NCI-H187 treated with DMSO at 0.1 percent for 48 hours (cell line): ENCODE results near the gene SRI.
"Not testable (repeated sequence)": the region's sequence is repeated elsewhere in the genome, so short reads cannot be mapped to it uniquely, and the experiment has no call there.

Source experiments
- DNase-seq: peaks from one replicate; lab custom pipeline; 2025; lab: John Stamatoyannopoulos, UW

The SRI gene

DNA sequence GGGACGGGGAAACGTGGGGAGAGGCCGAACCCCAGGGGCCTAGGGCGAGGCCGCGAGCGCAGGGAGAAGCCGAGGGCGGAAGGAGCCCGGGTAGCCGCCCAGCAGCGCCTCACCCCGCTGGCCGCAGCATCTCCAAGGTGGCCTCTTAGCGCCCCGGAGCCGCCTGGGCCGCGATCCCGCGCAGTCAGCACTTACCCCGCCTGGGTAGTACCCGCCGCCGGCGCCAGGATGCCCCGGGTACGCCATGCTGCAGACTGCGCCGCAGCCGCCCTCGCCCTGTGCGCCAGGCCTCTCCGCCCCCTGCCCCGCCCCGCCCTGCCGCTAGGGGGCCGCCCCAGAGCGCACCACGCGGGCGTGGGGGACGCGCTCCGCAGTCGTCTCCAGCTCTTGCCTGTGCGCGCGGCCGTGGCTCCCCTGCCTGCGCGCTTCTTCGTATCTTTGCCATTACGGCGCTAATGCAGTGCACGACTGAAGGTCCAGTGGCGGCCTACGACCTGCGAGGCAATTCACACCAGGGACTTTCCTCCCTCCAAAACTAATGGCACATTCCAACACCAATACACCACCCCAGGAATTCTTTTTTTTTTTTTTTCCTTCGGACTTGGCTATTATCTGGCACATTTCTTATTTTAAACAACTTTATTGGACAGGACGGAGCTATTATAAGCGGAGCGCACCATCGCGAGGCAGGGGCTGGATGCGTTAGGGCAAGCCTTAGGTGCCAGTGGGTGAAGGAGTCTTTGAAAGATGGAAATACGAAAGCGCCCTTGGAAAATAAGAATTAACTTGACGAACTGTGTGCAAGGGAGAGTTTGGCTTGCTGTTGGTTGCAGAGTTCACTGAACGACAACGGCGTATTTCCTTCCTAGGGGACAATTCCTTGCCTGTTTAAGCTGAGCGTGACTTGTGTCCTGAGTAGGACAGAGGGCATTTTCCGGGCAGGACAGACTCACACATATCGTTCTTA lies at the start of gene SRI:
Gene SRI (minus strand): TSS at position 258 of the 967 bp plus-strand sequence. CDS start 12 bp downstream, at position 246.
- no peak for DNase-seq

DNA sequence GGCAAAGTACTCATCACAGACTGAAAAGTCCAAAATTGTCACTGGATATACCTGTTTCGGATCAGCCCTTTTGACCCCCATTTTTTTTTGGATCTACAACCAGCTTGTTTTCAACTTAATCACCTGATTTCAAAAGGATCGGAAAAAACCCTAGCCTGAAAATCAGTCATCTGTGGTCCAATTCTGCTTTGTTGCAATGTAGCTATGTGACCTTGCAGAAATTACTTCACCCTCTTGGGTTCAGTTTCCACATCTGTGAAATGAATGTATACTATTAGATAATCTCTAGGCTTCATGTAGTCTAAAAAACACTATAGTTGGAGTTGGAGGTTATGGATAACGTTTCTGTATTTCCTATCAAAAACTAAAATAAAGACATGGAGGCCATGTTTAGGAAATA lies 49.7 kb upstream of the SRI start:
- DNase-seq, result no peak

GRCh38 chr7:88268858-88269257 lies 49.0 kb upstream of the SRI start:
- no peak for DNase-seq

GRCh38 chr7:88268051-88268450 lies 48.2 kb upstream of the SRI start:
- no peak for DNase-seq

GRCh38 chr7:88267421-88267820 lies 47.6 kb upstream of the SRI start:
- no peak for DNase-seq

GRCh38 chr7:88264987-88265386 lies 45.1 kb upstream of the SRI start:
- DNase-seq, result not testable (repeated sequence)

GRCh38 chr7:88262562-88262961 lies 42.7 kb upstream of the SRI start:
- no peak for DNase-seq

DNA sequence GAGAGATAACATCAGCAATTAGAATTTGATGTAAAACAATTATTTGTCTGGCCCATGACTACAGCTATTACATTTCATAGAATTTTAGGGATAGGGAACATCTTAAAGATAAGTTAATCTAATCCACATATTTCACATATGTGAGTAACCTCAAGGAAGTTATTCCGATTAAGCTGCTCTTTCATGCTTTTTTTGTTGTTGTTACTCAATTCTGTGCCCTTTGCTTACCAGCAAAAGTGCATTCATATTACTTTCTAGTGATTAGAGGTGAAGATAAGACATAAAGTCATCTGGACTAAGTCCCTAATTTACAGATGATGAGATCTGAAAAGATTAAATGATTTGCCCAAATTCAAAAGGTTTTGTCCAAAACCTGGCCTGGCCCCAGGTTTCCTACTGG lies 40.9 kb upstream of the SRI start:
- DNase-seq, result no peak

DNA sequence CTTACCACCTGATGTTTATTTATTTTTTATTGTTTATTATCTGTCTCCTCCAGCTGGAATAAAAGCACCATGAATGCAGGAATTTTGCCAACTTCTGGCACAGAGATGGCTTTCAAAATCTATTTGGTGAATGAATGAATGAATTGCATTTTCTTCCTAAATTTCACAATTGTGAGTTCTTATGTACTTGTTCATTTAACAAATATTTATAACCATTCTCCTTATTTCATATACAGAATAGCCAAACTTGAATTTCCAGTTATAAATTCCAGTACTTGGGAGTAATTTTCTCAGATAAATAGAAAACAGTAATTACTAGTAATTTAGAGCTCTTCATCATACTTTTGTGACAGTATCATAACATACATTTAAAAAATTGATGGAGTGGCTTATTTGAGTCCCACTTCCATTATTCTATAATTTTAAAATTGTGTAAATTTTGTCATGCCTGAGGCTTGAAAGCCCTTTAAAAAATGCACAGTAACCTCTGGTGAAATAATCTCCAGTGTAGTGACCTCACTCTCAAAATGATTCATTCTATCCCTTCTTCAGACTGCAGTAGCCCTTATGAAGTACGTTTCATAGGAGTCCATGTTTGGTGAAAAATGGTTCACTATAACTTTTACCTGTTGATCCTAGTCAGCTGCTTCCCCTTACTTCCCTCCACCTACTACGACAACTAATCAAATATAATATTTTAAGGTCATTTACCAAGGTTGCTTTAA lies 40.0 kb upstream of the SRI start:
- DNase-seq, result no peak

DNA sequence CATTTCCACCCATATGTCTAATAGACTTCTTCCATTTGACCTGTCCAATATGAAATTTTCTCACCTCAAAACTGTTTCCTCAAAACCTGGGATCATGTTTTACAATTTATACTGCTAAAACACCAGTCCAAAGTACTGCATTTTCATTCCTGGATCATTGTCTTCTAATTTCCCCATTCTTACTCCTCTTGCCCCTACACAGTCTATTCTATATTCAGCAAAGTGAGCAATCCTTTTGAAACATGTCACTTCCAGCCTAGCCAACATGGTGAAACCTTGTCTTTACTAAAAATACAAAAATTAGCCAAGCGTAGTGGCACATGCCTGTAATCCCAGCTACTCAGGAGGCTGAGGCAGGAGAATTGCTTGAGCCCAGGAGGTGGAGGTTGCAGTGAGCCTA lies 38.5 kb upstream of the SRI start:
- DNase-seq, result not testable (repeated sequence)

DNA sequence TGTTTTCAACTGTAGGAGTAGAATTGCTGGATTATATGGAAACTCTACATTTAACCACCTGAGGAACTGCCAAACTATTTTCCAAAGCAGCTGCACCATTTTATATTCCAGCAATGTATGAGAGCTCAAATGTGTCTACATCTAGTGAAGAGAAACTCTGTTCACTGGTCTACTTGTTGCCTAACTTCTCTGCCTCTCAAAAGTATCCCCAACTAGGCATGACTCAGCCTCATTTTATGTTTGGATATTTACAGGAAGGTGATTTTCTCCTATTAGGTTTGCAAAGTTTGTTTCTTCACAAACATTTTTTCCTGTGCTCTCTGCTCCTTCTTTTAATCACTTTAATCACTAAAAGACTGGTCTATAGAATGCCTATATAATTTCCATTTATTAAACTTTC lies 37.1 kb upstream of the SRI start:
- no peak for DNase-seq

DNA sequence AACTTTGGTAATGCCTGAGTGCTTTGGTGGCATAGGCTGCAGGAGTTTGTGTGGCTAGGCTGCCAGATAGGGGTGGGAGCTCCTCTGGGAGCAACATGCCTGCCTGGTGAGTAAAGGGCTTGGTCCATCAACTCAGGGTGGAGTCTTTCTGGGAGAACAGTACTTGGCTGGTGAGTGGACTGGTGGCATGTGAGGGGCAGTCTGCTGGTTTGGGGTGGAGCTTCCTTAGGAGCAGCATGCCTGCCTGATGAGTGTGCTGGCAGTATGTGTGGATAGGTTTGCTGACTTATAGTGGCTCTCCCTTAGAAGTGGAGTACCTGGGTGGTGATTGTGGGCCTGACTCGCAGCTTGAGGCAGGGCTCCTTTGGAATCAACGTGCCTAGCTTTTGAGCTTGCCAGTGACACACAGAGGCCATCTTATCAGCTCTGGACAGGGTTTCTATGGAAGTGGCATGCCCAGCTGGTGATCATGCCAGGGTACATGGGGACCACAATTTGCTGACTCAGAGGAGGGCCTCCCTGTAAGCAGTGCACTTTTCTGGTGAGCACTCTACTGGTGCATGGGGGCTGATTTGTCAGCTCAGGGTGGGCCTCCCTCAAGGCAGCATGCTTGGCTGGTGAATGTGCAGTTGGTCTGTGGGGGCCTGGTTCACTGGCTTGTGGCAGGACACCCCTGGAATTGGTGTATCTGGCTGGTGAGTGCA lies 35.0 kb upstream of the SRI start:
- DNase-seq, result no peak

GRCh38 chr7:88253640-88254039 lies 33.8 kb upstream of the SRI start:
- no peak for DNase-seq

- DNase-seq, result no peak
Observed at GRCh38 chr7:88244258-88244657, 24.4 kb upstream of the SRI start.

DNA sequence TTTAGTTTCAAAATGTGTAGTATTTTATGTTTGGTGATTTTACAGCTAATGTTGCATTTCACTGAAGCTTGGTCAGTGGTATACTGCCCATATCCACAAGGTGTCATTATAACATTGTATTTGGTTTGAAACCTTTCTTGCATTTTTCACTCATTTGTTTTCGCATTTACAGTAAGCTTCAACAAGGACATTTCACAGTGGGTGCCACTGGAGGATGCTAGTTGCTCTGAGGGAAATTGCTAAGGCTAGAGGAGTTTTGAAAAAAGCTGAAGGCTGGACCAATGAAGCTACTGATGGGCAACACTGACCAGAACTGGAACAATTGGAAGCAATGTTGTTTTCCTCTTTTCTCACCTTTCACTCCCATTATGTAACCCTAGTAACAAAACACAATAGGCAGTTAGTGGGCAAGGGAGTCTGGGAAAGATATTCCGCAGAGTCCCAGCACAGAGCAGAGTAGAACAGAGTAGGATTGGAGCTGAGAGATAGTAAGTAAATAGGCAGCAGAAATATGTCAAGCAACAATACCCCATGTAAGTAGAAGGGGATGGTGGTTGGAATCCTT lies 23.6 kb upstream of the SRI start:
- no peak for DNase-seq

DNA sequence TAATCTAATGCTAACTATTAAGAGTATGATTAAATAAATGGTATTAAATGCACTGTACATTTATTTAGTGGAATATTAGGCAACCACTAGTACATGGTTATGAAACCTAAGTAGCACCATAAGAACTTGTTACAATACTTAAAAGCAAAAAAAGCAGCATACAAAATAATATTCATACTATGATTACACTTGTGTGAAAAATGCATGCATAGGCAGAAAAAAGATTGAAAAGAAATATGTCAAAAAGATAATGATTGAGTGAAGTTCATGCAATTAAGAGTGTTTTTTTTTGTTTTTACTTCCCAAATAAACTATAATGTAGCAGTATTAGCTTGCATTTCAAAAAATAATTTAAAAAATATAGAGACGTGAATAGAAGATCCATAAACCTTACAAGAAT lies 20.0 kb upstream of the SRI start:
- no peak for DNase-seq

DNA sequence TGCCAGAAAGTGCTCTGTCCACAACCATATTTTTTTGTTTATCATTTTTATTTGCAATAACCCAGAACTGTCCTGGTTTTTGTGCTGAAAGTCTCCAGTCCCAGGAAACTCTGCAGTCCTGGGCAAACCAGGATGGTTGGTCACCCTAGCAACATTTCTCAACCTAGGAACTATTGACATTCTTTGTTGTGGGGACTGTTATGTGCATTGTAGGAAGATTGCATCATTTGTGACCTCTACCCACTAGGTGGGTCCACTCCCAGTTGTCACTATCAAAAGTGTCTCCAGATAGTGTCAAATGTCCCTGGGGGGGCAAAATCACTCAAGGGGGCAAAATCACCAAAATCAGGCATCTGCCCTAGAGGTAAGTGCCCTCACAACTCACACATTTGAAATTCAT lies 14.0 kb upstream of the SRI start:
- DNase-seq, result no peak

DNA sequence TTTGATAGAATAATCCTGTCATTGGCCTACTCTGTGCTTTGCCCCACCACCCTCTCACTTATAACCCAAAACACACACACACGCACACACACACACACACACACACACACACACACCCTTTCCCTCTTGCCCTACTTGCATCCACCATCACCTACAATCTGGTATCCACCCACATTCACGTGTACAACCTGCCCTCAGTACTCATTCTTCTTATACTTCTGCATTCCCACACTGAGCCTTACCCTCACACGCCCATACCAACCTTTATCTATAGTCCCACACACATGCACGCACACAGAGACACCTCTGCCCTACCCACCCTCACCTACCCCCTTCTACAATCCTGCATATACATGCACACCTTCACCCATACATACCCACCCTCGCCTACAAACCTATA lies 10.8 kb upstream of the SRI start:
- DNase-seq, result no peak

- DNase-seq, result no peak
Observed at GRCh38 chr7:88229302-88229995, 9.6 kb upstream of the SRI start.

- DNase-seq, result no peak
Observed at GRCh38 chr7:88226886-88227516, 7.2 kb upstream of the SRI start.

DNA sequence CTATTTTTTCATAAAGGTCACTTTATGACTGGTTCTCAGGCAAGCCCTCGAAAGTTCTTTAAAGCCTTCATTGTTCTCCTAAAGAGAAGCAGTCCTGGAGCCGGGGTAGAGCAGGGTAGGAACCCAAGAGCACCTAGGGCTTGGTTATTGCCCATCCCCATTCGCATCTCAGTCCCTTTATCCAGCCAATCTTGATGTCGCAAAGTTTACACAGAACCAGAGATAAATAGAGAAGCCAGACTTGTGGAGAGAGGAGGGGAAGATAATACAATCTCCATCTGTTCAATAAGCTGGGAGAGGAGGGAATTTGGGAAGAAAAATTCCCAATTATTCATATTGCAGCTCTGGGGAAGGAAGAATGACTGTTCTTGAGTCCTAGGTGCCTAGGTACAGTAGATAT lies 6.4 kb upstream of the SRI start:
- DNase-seq, result no peak
